Suppressor macrophage treated with lipopolysaccharide for 4 hours (primary cell): ENCODE results near the gene LRRC71.
A peak's percentile ranks its signal among the peaks of the same experiment; 100 is the strongest.
"Not testable (repeated sequence)": the region's sequence is repeated elsewhere in the genome, so short reads cannot be mapped to it uniquely, and the experiment has no call there.

Source experiments
- DNase-seq: peaks from one replicate; pipeline ENCODE4 v3.0.0-alpha.2; 2020

Gene LRRC71

GRCh38 chr1:156908541-156908940 lies 11.9 kb upstream of the LRRC71 start:
- no peak for DNase-seq

- no peak for DNase-seq
Measured at GRCh38 chr1:156908955-156909354, 11.5 kb upstream of the LRRC71 start.

- DNase-seq: no peak
Measured at GRCh38 chr1:156909671-156910070, 10.8 kb upstream of the LRRC71 start.

- DNase-seq: peak; percentile 45
Measured at GRCh38 chr1:156910309-156910782, 10.1 kb upstream of the LRRC71 start.

- peak; percentile 40 for DNase-seq
Measured at GRCh38 chr1:156911577-156912298, 8.7 kb upstream of the LRRC71 start.

GRCh38 chr1:156912310-156912709 lies 8.1 kb upstream of the LRRC71 start:
- no peak for DNase-seq

- no peak for DNase-seq
Measured at GRCh38 chr1:156912861-156913808, 7.3 kb upstream of the LRRC71 start.

- DNase-seq: no peak
Measured at GRCh38 chr1:156913809-156914387, 6.5 kb upstream of the LRRC71 start.

- DNase-seq: no peak
Measured at GRCh38 chr1:156914440-156914856, 6.0 kb upstream of the LRRC71 start.

GRCh38 chr1:156921053-156921529 lies 659 bp downstream of the LRRC71 start:
- no peak for DNase-seq

- DNase-seq: no peak
Measured at GRCh38 chr1:156922986-156923669, 2.7 kb downstream of the LRRC71 start.

GRCh38 chr1:156923670-156924477 lies 3.4 kb downstream of the LRRC71 start:
- DNase-seq: no peak

- no peak for DNase-seq
Measured at GRCh38 chr1:156924478-156925153, 4.2 kb downstream of the LRRC71 start.

GRCh38 chr1:156925154-156926010 lies 5.0 kb downstream of the LRRC71 start:
- DNase-seq: no peak

GRCh38 chr1:156926175-156926574 lies 5.7 kb downstream of the LRRC71 start:
- peak; percentile 42 for DNase-seq

GRCh38 chr1:156926695-156927094 lies 6.3 kb downstream of the LRRC71 start:
- DNase-seq: not testable (repeated sequence)

GRCh38 chr1:156927215-156928042 lies 7.0 kb downstream of the LRRC71 start:
- peak; percentile 78 for DNase-seq

- DNase-seq: no peak
Measured at GRCh38 chr1:156928043-156928602, 7.7 kb downstream of the LRRC71 start.
